Measurements from ENCODE around the gene GLYATL3.
"Not testable (repeated sequence)": the region's sequence is repeated elsewhere in the genome, so short reads cannot be mapped to it uniquely, and the experiment has no call there.

GLYATL3 gene

GRCh38 chr6:49468042-49468441, 31.7 kb upstream of the GLYATL3 start:
- H3K36me3 ChIP-seq (ENCODE audit: control insufficient read depth in 5 of 5, insufficient read depth in 5 of 5, low read length in 5 of 5), result peaks cover 0 to 11% (median 4%) of the 10 kb centered on the region in 5 donors
- no peak overlapping the region for H3K9ac ChIP-seq (ENCODE audit: low read length in 5 of 5)
- H3K27me3 ChIP-seq (ENCODE audit: control insufficient read depth in 5 of 5, insufficient read depth in 4 of 5, low read length in 5 of 5), result no peaks in the 10 kb centered on the region
- H3K9me3 ChIP-seq (ENCODE audit: control insufficient read depth in 5 of 5, low read length in 5 of 5), result no peaks in the 10 kb centered on the region
- no peak overlapping the region for H3K4me3 ChIP-seq (ENCODE audit: low read depth in 1 of 5, low read length in 5 of 5)
- no peak overlapping the region for H3K27ac ChIP-seq (ENCODE audit: low read depth, low read length)
- H3K4me1 ChIP-seq (ENCODE audit: control insufficient read depth in 5 of 5, insufficient read depth in 5 of 5, low read length in 5 of 5), result peaks cover 0 to 11% (median 9%) of the 10 kb centered on the region in 5 donors

DNA sequence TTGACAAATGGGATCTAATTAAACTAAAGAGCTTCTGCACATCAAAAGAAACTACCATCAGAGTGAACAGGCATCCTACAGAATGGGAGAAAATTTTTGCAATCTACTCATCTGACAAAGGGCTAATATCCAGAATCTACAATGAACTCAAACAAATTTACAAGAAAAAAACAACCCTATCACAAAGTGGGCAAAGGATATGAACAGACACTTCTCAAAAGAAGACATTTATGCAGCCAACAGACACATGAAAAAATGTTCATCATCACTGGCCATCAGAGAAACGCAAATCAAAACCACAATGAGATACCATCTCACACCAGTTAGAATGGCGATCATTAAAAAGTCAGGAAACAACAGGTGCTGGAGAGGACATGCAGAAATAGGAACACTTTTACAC, 23.2 kb upstream of the GLYATL3 start:
- not testable (repeated sequence) for H3K9ac ChIP-seq (ENCODE audit: low read length in 5 of 5); H3K4me1 ChIP-seq (ENCODE audit: control insufficient read depth in 5 of 5, insufficient read depth in 5 of 5, low read length in 5 of 5); H3K9me3 ChIP-seq (ENCODE audit: control insufficient read depth in 5 of 5, low read length in 5 of 5); H3K27ac ChIP-seq (ENCODE audit: low read depth, low read length); H3K36me3 ChIP-seq (ENCODE audit: control insufficient read depth in 5 of 5, insufficient read depth in 5 of 5, low read length in 5 of 5); H3K4me3 ChIP-seq (ENCODE audit: low read depth in 1 of 5, low read length in 5 of 5); H3K27me3 ChIP-seq (ENCODE audit: control insufficient read depth in 5 of 5, insufficient read depth in 4 of 5, low read length in 5 of 5)

DNA sequence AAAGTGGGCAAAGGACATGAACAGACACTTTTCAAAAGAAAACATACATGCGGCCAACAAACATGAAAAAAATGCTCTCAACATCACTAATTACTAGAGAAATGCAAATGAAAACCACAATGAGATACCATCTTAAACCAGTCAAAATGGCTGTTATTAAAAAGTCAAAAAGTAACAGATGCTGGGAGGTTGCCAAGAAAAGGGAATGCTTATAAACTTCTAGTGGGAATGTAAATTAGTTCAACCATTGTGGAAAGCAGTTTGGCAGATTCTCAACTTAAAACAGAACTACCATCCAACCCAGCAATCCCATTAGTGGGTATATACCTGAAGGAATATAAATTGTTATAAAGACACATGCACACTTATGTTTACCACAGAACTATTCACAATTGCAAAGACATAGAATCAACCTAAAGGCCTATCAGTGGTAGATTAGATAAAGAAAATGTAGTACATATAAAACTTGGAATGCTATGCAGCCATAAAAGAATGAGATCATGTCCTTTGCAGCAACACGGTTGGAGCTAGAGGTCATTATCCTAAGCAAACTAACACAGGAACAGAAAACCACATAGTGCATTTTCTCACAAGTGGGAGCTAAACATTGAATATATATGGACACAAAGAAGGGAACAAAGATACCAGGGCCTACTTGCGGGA, 20.3 kb upstream of the GLYATL3 start:
- Histone ChIP-seq H3K9ac (ENCODE audit: low read length in 5 of 5) (no peak overlapping the region), H3K4me3 (ENCODE audit: low read depth in 1 of 5, low read length in 5 of 5) (no peak overlapping the region), H3K36me3 (ENCODE audit: control insufficient read depth in 5 of 5, insufficient read depth in 5 of 5, low read length in 5 of 5) (peaks cover 0 to 5% (median 4%) of the 10 kb centered on the region in 5 donors), H3K9me3 (ENCODE audit: control insufficient read depth in 5 of 5, low read length in 5 of 5) (no peaks in the 10 kb centered on the region), H3K27me3 (ENCODE audit: control insufficient read depth in 5 of 5, insufficient read depth in 4 of 5, low read length in 5 of 5) (no peaks in the 10 kb centered on the region), H3K4me1 (ENCODE audit: control insufficient read depth in 5 of 5, insufficient read depth in 5 of 5, low read length in 5 of 5) (no peaks in the 10 kb centered on the region), H3K27ac (ENCODE audit: low read depth, low read length) (no peak overlapping the region)

DNA sequence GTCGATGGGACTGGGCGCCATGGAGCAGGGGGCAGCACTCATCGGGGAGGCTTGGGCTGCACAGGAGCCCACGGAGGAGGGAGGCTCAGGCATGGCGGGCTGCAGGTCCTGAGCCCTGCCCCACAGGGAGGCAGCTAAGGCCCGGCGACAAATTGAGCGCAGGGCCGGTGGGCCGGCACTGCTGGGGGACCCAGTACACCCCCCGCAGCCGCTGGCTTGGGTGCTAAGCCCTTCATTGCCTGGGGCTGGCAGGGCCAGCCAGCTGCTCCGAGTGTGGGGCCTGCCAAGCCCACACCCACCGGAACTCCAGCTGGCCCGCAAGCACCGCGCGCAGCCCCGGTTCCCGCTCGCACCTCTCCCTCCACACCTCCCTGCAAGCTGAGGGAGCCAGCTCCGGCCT, 17.9 kb upstream of the GLYATL3 start:
- not testable (repeated sequence) for H3K27me3 ChIP-seq (ENCODE audit: control insufficient read depth in 5 of 5, insufficient read depth in 4 of 5, low read length in 5 of 5); H3K9ac ChIP-seq (ENCODE audit: low read length in 5 of 5); H3K9me3 ChIP-seq (ENCODE audit: control insufficient read depth in 5 of 5, low read length in 5 of 5); H3K4me1 ChIP-seq (ENCODE audit: control insufficient read depth in 5 of 5, insufficient read depth in 5 of 5, low read length in 5 of 5); H3K4me3 ChIP-seq (ENCODE audit: low read depth in 1 of 5, low read length in 5 of 5); H3K27ac ChIP-seq (ENCODE audit: low read depth, low read length)
- H3K36me3 ChIP-seq (ENCODE audit: control insufficient read depth in 5 of 5, insufficient read depth in 5 of 5, low read length in 5 of 5), result peaks cover 0 to 10% (median 6%) of the 10 kb centered on the region in 5 donors

- H3K4me1 ChIP-seq (ENCODE audit: control insufficient read depth in 5 of 5, insufficient read depth in 5 of 5, low read length in 5 of 5); H3K4me3 ChIP-seq (ENCODE audit: low read depth in 1 of 5, low read length in 5 of 5); H3K27me3 ChIP-seq (ENCODE audit: control insufficient read depth in 5 of 5, insufficient read depth in 4 of 5, low read length in 5 of 5); H3K9me3 ChIP-seq (ENCODE audit: control insufficient read depth in 5 of 5, low read length in 5 of 5); H3K9ac ChIP-seq (ENCODE audit: low read length in 5 of 5); H3K27ac ChIP-seq (ENCODE audit: low read depth, low read length): not testable (repeated sequence)
- peaks cover 0 to 13% (median 6%) of the 10 kb centered on the region in 5 donors for H3K36me3 ChIP-seq (ENCODE audit: control insufficient read depth in 5 of 5, insufficient read depth in 5 of 5, low read length in 5 of 5)
These were observed 16.3 kb upstream of the GLYATL3 start for GRCh38 chr6:49483380-49483779.

GRCh38 chr6:49490633-49491032, 9.1 kb upstream of the GLYATL3 start:
- peaks cover 0 to 2% (median 0%) of the 10 kb centered on the region in 5 donors for H3K4me1 ChIP-seq (ENCODE audit: control insufficient read depth in 5 of 5, insufficient read depth in 5 of 5, low read length in 5 of 5)
- no peak overlapping the region for H3K9ac ChIP-seq (ENCODE audit: low read length in 5 of 5)
- peaks cover 18 to 52% (median 26%) of the 10 kb centered on the region in 5 donors for H3K36me3 ChIP-seq (ENCODE audit: control insufficient read depth in 5 of 5, insufficient read depth in 5 of 5, low read length in 5 of 5)
- no peak overlapping the region for H3K4me3 ChIP-seq (ENCODE audit: low read depth in 1 of 5, low read length in 5 of 5)
- H3K27ac ChIP-seq (ENCODE audit: low read depth, low read length), result no peak overlapping the region
- no peaks in the 10 kb centered on the region for H3K9me3 ChIP-seq (ENCODE audit: control insufficient read depth in 5 of 5, low read length in 5 of 5)
- H3K27me3 ChIP-seq (ENCODE audit: control insufficient read depth in 5 of 5, insufficient read depth in 4 of 5, low read length in 5 of 5), result no peaks in the 10 kb centered on the region

DNA sequence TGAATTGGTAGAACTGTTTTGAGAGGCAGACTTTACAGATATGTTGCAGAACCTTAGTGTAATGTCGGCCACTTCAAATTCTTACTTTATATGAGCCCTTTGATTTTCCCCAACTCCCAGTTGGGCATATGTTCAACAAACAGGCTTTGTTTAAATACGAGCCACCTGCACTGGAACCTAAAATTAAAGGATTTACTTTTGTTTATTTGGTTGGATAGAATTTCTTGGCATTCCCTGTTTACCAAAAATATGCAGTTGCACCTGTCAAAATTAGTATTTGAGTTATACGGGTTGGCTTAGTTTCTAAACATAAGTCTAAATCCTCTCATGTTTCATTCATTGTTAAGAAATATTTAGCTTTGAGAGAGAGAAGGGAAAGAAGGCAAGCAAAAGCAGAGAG, 2.4 kb upstream of the GLYATL3 start:
- Histone ChIP-seq H3K9ac (ENCODE audit: low read length in 5 of 5) (no peak overlapping the region), H3K9me3 (ENCODE audit: control insufficient read depth in 5 of 5, low read length in 5 of 5) (no peaks in the 10 kb centered on the region), H3K4me3 (ENCODE audit: low read depth in 1 of 5, low read length in 5 of 5) (no peak overlapping the region), H3K36me3 (ENCODE audit: control insufficient read depth in 5 of 5, insufficient read depth in 5 of 5, low read length in 5 of 5) (peaks cover 2 to 12% (median 4%) of the 10 kb centered on the region in 5 donors), H3K27ac (ENCODE audit: low read depth, low read length) (no peak overlapping the region), H3K27me3 (ENCODE audit: control insufficient read depth in 5 of 5, insufficient read depth in 4 of 5, low read length in 5 of 5) (no peaks in the 10 kb centered on the region), H3K4me1 (ENCODE audit: control insufficient read depth in 5 of 5, insufficient read depth in 5 of 5, low read length in 5 of 5) (peaks cover 0 to 2% (median 0%) of the 10 kb centered on the region in 5 donors)

DNA sequence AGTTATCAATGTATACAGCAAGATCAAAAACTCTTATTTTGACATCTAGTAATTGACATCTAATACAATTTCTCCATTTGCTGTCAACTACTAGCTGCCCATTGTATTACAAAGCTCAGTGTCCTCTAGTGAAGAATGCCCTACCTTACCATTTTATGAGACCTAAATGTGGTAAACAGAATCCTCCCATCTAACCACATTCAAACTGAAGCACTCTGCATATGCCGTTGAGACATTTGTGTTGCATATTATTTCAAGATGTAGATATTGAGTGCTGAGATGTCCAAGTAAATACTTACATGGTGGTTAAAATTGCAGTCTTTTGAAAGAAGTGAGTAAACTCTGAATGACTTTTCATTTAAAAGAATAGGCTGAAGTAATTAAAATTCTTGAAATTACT, 597 bp upstream of the GLYATL3 start:
- Histone ChIP-seq H3K36me3 (ENCODE audit: control insufficient read depth in 5 of 5, insufficient read depth in 5 of 5, low read length in 5 of 5) (peaks cover 0 to 10% (median 0%) of the 10 kb centered on the region in 5 donors), H3K4me1 (ENCODE audit: control insufficient read depth in 5 of 5, insufficient read depth in 5 of 5, low read length in 5 of 5) (peaks cover 0 to 2% (median 0%) of the 10 kb centered on the region in 5 donors), H3K4me3 (ENCODE audit: low read depth in 1 of 5, low read length in 5 of 5) (no peak overlapping the region), H3K27me3 (ENCODE audit: control insufficient read depth in 5 of 5, insufficient read depth in 4 of 5, low read length in 5 of 5) (no peaks in the 10 kb centered on the region), H3K9ac (ENCODE audit: low read length in 5 of 5) (no peak overlapping the region), H3K9me3 (ENCODE audit: control insufficient read depth in 5 of 5, low read length in 5 of 5) (no peaks in the 10 kb centered on the region), H3K27ac (ENCODE audit: low read depth, low read length) (no peak overlapping the region)

- H3K27me3 ChIP-seq (ENCODE audit: control insufficient read depth in 5 of 5, insufficient read depth in 4 of 5, low read length in 5 of 5), result no peaks in the 10 kb centered on the region
- H3K9me3 ChIP-seq (ENCODE audit: control insufficient read depth in 5 of 5, low read length in 5 of 5), result peaks cover 0 to 4% (median 0%) of the 10 kb centered on the region in 5 donors
- H3K27ac ChIP-seq (ENCODE audit: low read depth, low read length), result no peak overlapping the region
- H3K4me1 ChIP-seq (ENCODE audit: control insufficient read depth in 5 of 5, insufficient read depth in 5 of 5, low read length in 5 of 5), result no peaks in the 10 kb centered on the region
- no peak overlapping the region for H3K9ac ChIP-seq (ENCODE audit: low read length in 5 of 5)
- no peaks in the 10 kb centered on the region for H3K36me3 ChIP-seq (ENCODE audit: control insufficient read depth in 5 of 5, insufficient read depth in 5 of 5, low read length in 5 of 5)
- H3K4me3 ChIP-seq (ENCODE audit: low read depth in 1 of 5, low read length in 5 of 5), result no peak overlapping the region
These were observed 4.9 kb downstream of the GLYATL3 start for GRCh38 chr6:49504666-49505065.

GRCh38 chr6:49506569-49507111, 6.9 kb downstream of the GLYATL3 start:
- Histone ChIP-seq H3K9ac (ENCODE audit: low read length in 5 of 5) (no peak overlapping the region), H3K36me3 (ENCODE audit: control insufficient read depth in 5 of 5, insufficient read depth in 5 of 5, low read length in 5 of 5) (no peaks in the 10 kb centered on the region), H3K27ac (ENCODE audit: low read depth, low read length) (no peak overlapping the region)

More at GRCh38 chr6:49506569-49507111, 6.9 kb downstream of the GLYATL3 start:
- H3K27me3 ChIP-seq (ENCODE audit: control insufficient read depth in 5 of 5, insufficient read depth in 4 of 5, low read length in 5 of 5), result no peaks in the 10 kb centered on the region
- peaks cover 0 to 4% (median 0%) of the 10 kb centered on the region in 5 donors for H3K9me3 ChIP-seq (ENCODE audit: control insufficient read depth in 5 of 5, low read length in 5 of 5)
- no peaks in the 10 kb centered on the region for H3K4me1 ChIP-seq (ENCODE audit: control insufficient read depth in 5 of 5, insufficient read depth in 5 of 5, low read length in 5 of 5)
- no peak overlapping the region for H3K4me3 ChIP-seq (ENCODE audit: low read depth in 1 of 5, low read length in 5 of 5)

All from subcutaneous abdominal adipose tissue (tissue), 5 donors.